ENCODE measurements around the gene PACS2.

DNA sequence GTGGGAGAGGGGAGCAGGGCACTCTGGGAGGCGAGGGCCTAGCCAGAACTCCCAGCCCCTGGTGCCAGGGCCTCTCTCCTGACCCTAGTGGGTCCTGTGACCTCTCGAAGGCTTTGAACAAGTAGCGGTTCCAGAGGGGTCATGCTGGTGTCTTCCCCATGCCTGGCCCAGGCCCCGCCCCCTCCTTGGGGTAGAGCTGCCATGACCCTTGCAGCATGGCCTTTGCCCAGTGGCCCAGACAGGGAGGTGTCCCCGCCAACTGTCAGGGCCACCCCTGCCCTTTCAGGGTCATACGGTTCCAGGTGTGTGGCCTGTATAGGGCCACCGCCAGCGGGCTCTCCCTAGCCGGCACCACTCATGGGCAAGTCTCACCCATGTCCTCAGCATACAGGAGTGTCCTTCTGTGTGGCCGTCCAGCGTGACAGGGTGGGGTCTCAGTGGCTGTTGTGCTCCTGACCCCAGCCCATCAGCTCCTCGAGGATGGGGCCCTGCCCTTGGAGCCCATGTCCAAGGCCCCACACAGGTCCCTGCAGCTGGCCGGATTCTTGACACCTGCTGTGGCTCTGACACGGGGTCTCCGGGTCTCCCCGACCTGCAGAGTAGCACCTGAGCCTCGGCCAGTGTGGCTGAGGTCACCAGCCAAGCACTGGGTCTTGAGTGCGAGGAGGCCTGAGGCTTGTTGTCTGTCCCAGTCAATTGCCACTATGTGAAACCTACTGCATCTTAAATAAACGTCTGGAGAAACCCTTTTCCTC is 34.6 kb downstream of the PACS2 start:
- TF ChIP-seq, protein P1, sequence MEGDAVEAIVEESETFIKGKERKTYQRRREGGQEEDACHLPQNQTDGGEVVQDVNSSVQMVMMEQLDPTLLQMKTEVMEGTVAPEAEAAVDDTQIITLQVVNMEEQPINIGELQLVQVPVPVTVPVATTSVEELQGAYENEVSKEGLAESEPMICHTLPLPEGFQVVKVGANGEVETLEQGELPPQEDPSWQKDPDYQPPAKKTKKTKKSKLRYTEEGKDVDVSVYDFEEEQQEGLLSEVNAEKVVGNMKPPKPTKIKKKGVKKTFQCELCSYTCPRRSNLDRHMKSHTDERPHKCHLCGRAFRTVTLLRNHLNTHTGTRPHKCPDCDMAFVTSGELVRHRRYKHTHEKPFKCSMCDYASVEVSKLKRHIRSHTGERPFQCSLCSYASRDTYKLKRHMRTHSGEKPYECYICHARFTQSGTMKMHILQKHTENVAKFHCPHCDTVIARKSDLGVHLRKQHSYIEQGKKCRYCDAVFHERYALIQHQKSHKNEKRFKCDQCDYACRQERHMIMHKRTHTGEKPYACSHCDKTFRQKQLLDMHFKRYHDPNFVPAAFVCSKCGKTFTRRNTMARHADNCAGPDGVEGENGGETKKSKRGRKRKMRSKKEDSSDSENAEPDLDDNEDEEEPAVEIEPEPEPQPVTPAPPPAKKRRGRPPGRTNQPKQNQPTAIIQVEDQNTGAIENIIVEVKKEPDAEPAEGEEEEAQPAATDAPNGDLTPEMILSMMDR (IDR thresholded peaks at IDR 0.05) = no peak
- no peak for TF ChIP-seq ZFX (IDR thresholded peaks at IDR 0.05; ENCODE audit: borderline replicate concordance)
